Upper lobe of right lung (tissue), 1 donor: Measurements from ENCODE around the gene USP24. TPM values are rescaled to one million over a fixed set of nuclear protein-coding genes. Genes with fewer than 3 reads are reported as not detected.
"Not testable (repeated sequence)": the region's sequence is repeated elsewhere in the genome, so short reads cannot be mapped to it uniquely, and the experiment has no call there.

Experiments used
- ATAC-seq: fragments of 200-7000 bp; cut with Tn5 transposase; one replicate; pipeline ENCODE4 v1.9.1; 2020; ENCODE audit warnings: mild to moderate bottlenecking, moderate library complexity
- DNase-seq: peaks from one replicate; pipeline ENCODE4 v3.0.0-alpha.2; 2020
- H3K27ac ChIP-seq: fragments of 200-600 bp; one replicate; pipeline ENCODE4 v1.8.0; 2022
- H3K27me3 ChIP-seq: fragments of 200-600 bp; one replicate; pipeline ENCODE4 v1.8.0; 2022; ENCODE audit warnings: mild to moderate bottlenecking
- H3K36me3 ChIP-seq: fragments of 200-600 bp; one replicate; pipeline ENCODE4 v1.8.0; 2022
- H3K4me1 ChIP-seq: fragments of 200-600 bp; one replicate; pipeline ENCODE4 v1.8.0; 2022
- H3K4me3 ChIP-seq: fragments of 200-600 bp; one replicate; pipeline ENCODE4 v1.8.0; 2022; ENCODE audit warnings: mild to moderate bottlenecking
- H3K9me3 ChIP-seq: fragments of 200-600 bp; one replicate; pipeline ENCODE4 v1.8.0; 2022
- CTCF ChIP-seq: fragments of 200-600 bp; IDR thresholded peaks from one replicate; pipeline ENCODE4 v1.8.0; 2022; ENCODE audit warnings: antibody characterized with exemption
- intact Hi-C: fragments of 100-400 bp; cut with DNase I; formaldehyde crosslinking; loops from one replicate; pipeline ENCODE4 v1.11.0; 2022
- total RNA-seq: library from RNA; stranded (reverse); fragmentation: NEBNext Ultra II Directional; extraction: Animal tissue kit (Norgen Biotek cat#: 25700); gene quantifications from one replicate; pipeline ENCODE4 v1.2.1, GENCODE V29; 2021
- donor health status: DM: no; HTN: yes; CAD: no; lungs with severe emphysema.

Gene USP24
- total RNA-seq, 1 donor from 2014 or later = 39.5 TPM

- no peaks in the 10 kb centered on the region for H3K4me1 ChIP-seq
- ATAC-seq = peak; percentile 47
- H3K27ac ChIP-seq = no peak overlapping the region
- TF ChIP-seq CTCF = peak; percentile 32
- no peaks in the 10 kb centered on the region for H3K36me3 ChIP-seq
- intact Hi-C loops = no loop called here
- peaks cover 46% of the 10 kb centered on the region for H3K27me3 ChIP-seq
- H3K4me3 ChIP-seq = no peak overlapping the region
- H3K9me3 ChIP-seq = no peaks in the 10 kb centered on the region
- DNase-seq = no peak
Measured at GRCh38 chr1:55035904-55036303, 179.3 kb downstream of the USP24 start.

GRCh38 chr1:55034476-55035133 is 180.6 kb downstream of the USP24 start:
- H3K4me3 ChIP-seq = no peak overlapping the region
- peaks cover 42% of the 10 kb centered on the region for H3K27me3 ChIP-seq
- no peak for ATAC-seq
- TF ChIP-seq CTCF = no peak
- intact Hi-C loops = no loop called here
- no peak overlapping the region for H3K27ac ChIP-seq
- H3K4me1 ChIP-seq = no peaks in the 10 kb centered on the region
- no peaks in the 10 kb centered on the region for H3K9me3 ChIP-seq
- H3K36me3 ChIP-seq = no peaks in the 10 kb centered on the region
- DNase-seq = no peak

- ATAC-seq (no peak), DNase-seq (no peak)
- Histone ChIP-seq H3K4me3 (no peak overlapping the region), H3K27ac (no peak overlapping the region), H3K4me1 (no peaks in the 10 kb centered on the region), H3K36me3 (no peaks in the 10 kb centered on the region), H3K27me3 (peaks cover 28% of the 10 kb centered on the region), H3K9me3 (no peaks in the 10 kb centered on the region)
- intact Hi-C loops = no loop called here
- TF ChIP-seq CTCF = no peak
Measured at GRCh38 chr1:55033265-55033614, 181.9 kb downstream of the USP24 start.

GRCh38 chr1:55031098-55031497 is 184.1 kb downstream of the USP24 start:
- H3K27me3 ChIP-seq = peaks cover 22% of the 10 kb centered on the region
- H3K4me1 ChIP-seq, ATAC-seq, H3K27ac ChIP-seq, DNase-seq, H3K36me3 ChIP-seq, H3K4me3 ChIP-seq, intact Hi-C loops, H3K9me3 ChIP-seq: not testable (repeated sequence)

GRCh38 chr1:55026682-55027081 is 188.5 kb downstream of the USP24 start:
- ATAC-seq, H3K4me3 ChIP-seq, DNase-seq, intact Hi-C loops, H3K4me1 ChIP-seq, H3K36me3 ChIP-seq, H3K9me3 ChIP-seq, H3K27me3 ChIP-seq, H3K27ac ChIP-seq: not testable (repeated sequence)

GRCh38 chr1:55024163-55024562 is 191.0 kb downstream of the USP24 start:
- H3K27ac ChIP-seq, H3K4me1 ChIP-seq, H3K27me3 ChIP-seq, intact Hi-C loops, H3K4me3 ChIP-seq, DNase-seq, ATAC-seq, H3K36me3 ChIP-seq, H3K9me3 ChIP-seq: not testable (repeated sequence)

GRCh38 chr1:55021942-55022546 is 193.1 kb downstream of the USP24 start:
- Histone ChIP-seq H3K36me3 (no peaks in the 10 kb centered on the region), H3K9me3 (no peaks in the 10 kb centered on the region), H3K4me3 (no peak overlapping the region), H3K27me3 (peaks cover 4% of the 10 kb centered on the region), H3K4me1 (no peaks in the 10 kb centered on the region), H3K27ac (no peak overlapping the region)
- DNase-seq = peak; percentile 93
- intact Hi-C loops = no loop called here
- peak; percentile 100 for ATAC-seq
- peak; percentile 83 for TF ChIP-seq CTCF
